ENCODE data around the gene SLC33A1. TPM values are rescaled to one million over a fixed set of nuclear protein-coding genes. Genes with fewer than 3 reads are reported as not detected.

The SLC33A1 gene
- total and polyA plus RNA-seq, 5 experiments from 2014 or later: 11.2 to 32.2 (median 15.2) TPM

- Mint-ChIP-seq H3K27me3 (peaks cover 7 to 17% (median 13%) of the 10 kb centered on the region in 5 donors), H3K9me3 (peaks cover 0 to 2% (median 0%) of the 10 kb centered on the region in 9 donors), H3K27ac (peak overlapping the region in 1 of 10 donors; percentile 57), H3K4me3 (peak overlapping the region in 2 of 10 donors; percentile 22 to 42), H3K36me3 (peaks cover 0 to 5% (median 3%) of the 10 kb centered on the region in 3 donors), H3K4me1 (peaks cover 4 to 19% (median 12%) of the 10 kb centered on the region in 4 donors)
- DNase-seq: no peak
- no peak for ATAC-seq
- POLR2A ChIA-PET: no interaction called here
Measured at GRCh38 chr3:155807823-155808222, 46.4 kb downstream of the SLC33A1 start.

GRCh38 chr3:155805802-155806618 is 48.2 kb downstream of the SLC33A1 start, which contains the start of gene C3orf33:
C3orf33 (minus strand) TSS chr3:155806278; CDS start chr3:155806252, 26 bp downstream.
- DNase-seq (peak; percentile 64 to 84 (median 78)), ATAC-seq (peak; percentile 96 to 97)
- Mint-ChIP-seq H3K36me3 (peaks cover 4 to 13% (median 8%) of the 10 kb centered on the region in 3 donors), H3K27me3 (peaks cover 7 to 11% (median 8%) of the 10 kb centered on the region in 5 donors), H3K4me1 (peaks cover 7 to 26% (median 18%) of the 10 kb centered on the region in 4 donors), H3K27ac (peak within 1 kb of the TSS; percentile 27 to 93 (median 91)), H3K9me3 (no peaks in the 10 kb centered on the region), H3K4me3 (peak within 1 kb of the TSS; percentile 84 to 95 (median 90))
- POLR2A ChIA-PET: interaction anchor here (0.6 to 2.6 kb wide), 13 partner anchors 44 to 1354 kb away, joined by 3 to 21 read pairs (median 3); partner anchors contain the start of genes CCNL1, GMPS and SLC33A1

GRCh38 chr3:155805204-155805801 is 48.9 kb downstream of the SLC33A1 start:
- H3K4me1 Mint-ChIP-seq: peaks cover 7 to 32% (median 20%) of the 10 kb centered on the region in 4 donors
- H3K4me3 Mint-ChIP-seq: peak overlapping the region; percentile 84 to 95 (median 90)
- POLR2A ChIA-PET: interaction anchor here (0.6 to 2.6 kb wide), 13 partner anchors 15 to 1355 kb away, joined by 3 to 21 read pairs (median 4); partner anchors contain the start of genes CCNL1, GMPS and SLC33A1
- no peaks in the 10 kb centered on the region for H3K9me3 Mint-ChIP-seq
- H3K27ac Mint-ChIP-seq: peak overlapping the region; percentile 27 to 93 (median 91)
- peak in 1 of 10 donors; percentile 21 for DNase-seq
- H3K36me3 Mint-ChIP-seq: peaks cover 4 to 19% (median 13%) of the 10 kb centered on the region in 3 donors
- peak; percentile 6 to 18 for ATAC-seq
- H3K27me3 Mint-ChIP-seq: peaks cover 1 to 6% (median 5%) of the 10 kb centered on the region in 5 donors

GRCh38 chr3:155804323-155804722 is 49.9 kb downstream of the SLC33A1 start:
- H3K27me3 Mint-ChIP-seq: peaks cover 0 to 3% (median 3%) of the 10 kb centered on the region in 5 donors
- H3K4me1 Mint-ChIP-seq: peaks cover 9 to 39% (median 23%) of the 10 kb centered on the region in 4 donors
- H3K4me3 Mint-ChIP-seq: peak overlapping the region in 6 of 10 donors; percentile 7 to 95 (median 87)
- DNase-seq: no peak
- POLR2A ChIA-PET: no interaction called here
- H3K9me3 Mint-ChIP-seq: no peaks in the 10 kb centered on the region
- peaks cover 4 to 27% (median 20%) of the 10 kb centered on the region in 3 donors for H3K36me3 Mint-ChIP-seq
- H3K27ac Mint-ChIP-seq: peak overlapping the region; percentile 9 to 92 (median 70)
- no peak for ATAC-seq

- H3K9me3 Mint-ChIP-seq: peaks cover 3 to 12% (median 10%) of the 10 kb centered on the region in 9 donors
- no peak for ATAC-seq
- no peak overlapping the region for H3K27ac Mint-ChIP-seq
Measured at GRCh38 chr3:155792532-155792931, 61.7 kb downstream of the SLC33A1 start.

GRCh38 chr3:155791190-155791589 is 63.0 kb downstream of the SLC33A1 start:
- ATAC-seq (no peak), DNase-seq (no peak)
- peaks cover 3 to 12% (median 10%) of the 10 kb centered on the region in 9 donors for H3K9me3 Mint-ChIP-seq
- H3K36me3 Mint-ChIP-seq: peaks cover 16 to 51% (median 47%) of the 10 kb centered on the region in 3 donors
- H3K27me3 Mint-ChIP-seq: no peaks in the 10 kb centered on the region
- H3K27ac Mint-ChIP-seq: no peak overlapping the region
- peaks cover under 1 to 19% (median 6%) of the 10 kb centered on the region in 4 donors for H3K4me1 Mint-ChIP-seq
- H3K4me3 Mint-ChIP-seq: no peak overlapping the region
- POLR2A ChIA-PET: no interaction called here

More at GRCh38 chr3:155792532-155792931, 61.7 kb downstream of the SLC33A1 start:
- peaks cover 0 to 13% (median 6%) of the 10 kb centered on the region in 4 donors for H3K4me1 Mint-ChIP-seq
- POLR2A ChIA-PET: no interaction called here
- H3K4me3 Mint-ChIP-seq: no peak overlapping the region
- H3K27me3 Mint-ChIP-seq: no peaks in the 10 kb centered on the region
- no peak for DNase-seq
- peaks cover 16 to 62% (median 58%) of the 10 kb centered on the region in 3 donors for H3K36me3 Mint-ChIP-seq

- POLR2A ChIA-PET: interaction anchor here (0.7 kb wide), 2 partner anchors 15 to 53 kb away, joined by 5 to 8 read pairs; no protein-coding TSS in a partner anchor
- no peak for DNase-seq
- Mint-ChIP-seq H3K4me1 (peaks cover 7 to 25% (median 10%) of the 10 kb centered on the region in 4 donors), H3K4me3 (no peak overlapping the region), H3K27ac (peak overlapping the region in 2 of 10 donors; percentile 13 to 53), H3K9me3 (peaks cover 3 to 12% (median 10%) of the 10 kb centered on the region in 9 donors), H3K27me3 (no peaks in the 10 kb centered on the region), H3K36me3 (peaks cover 16 to 50% (median 41%) of the 10 kb centered on the region in 3 donors)
- ATAC-seq: no peak
Measured at GRCh38 chr3:155790272-155790925, 63.8 kb downstream of the SLC33A1 start.

GRCh38 chr3:155785662-155786295 is 68.4 kb downstream of the SLC33A1 start:
- no peak for DNase-seq
- peak overlapping the region in 3 of 10 donors; percentile 8 to 41 (median 21) for H3K27ac Mint-ChIP-seq
- H3K27me3 Mint-ChIP-seq: no peaks in the 10 kb centered on the region
- POLR2A ChIA-PET: no interaction called here
- H3K4me3 Mint-ChIP-seq: no peak overlapping the region
- H3K36me3 Mint-ChIP-seq: peaks cover 13 to 43% (median 33%) of the 10 kb centered on the region in 3 donors
- no peak for ATAC-seq
- peaks cover 0 to 15% (median 7%) of the 10 kb centered on the region in 9 donors for H3K9me3 Mint-ChIP-seq
- peaks cover 8 to 21% (median 11%) of the 10 kb centered on the region in 4 donors for H3K4me1 Mint-ChIP-seq

- Mint-ChIP-seq H3K27ac (no peak overlapping the region), H3K4me1 (peaks cover 7 to 15% (median 11%) of the 10 kb centered on the region in 4 donors), H3K9me3 (peaks cover 0 to 15% (median 7%) of the 10 kb centered on the region in 9 donors), H3K27me3 (no peaks in the 10 kb centered on the region), H3K36me3 (peaks cover 8 to 62% (median 49%) of the 10 kb centered on the region in 3 donors), H3K4me3 (no peak overlapping the region)
- POLR2A ChIA-PET: no interaction called here
- ATAC-seq (no peak), DNase-seq (no peak)
Measured at GRCh38 chr3:155782390-155782953, 71.8 kb downstream of the SLC33A1 start.

GRCh38 chr3:155780291-155780690 is 73.9 kb downstream of the SLC33A1 start:
- no peak for ATAC-seq
- Mint-ChIP-seq H3K4me1 (peaks cover 0 to 4% (median 1%) of the 10 kb centered on the region in 4 donors), H3K27ac (no peak overlapping the region), H3K4me3 (no peak overlapping the region), H3K36me3 (peaks cover 8 to 63% (median 57%) of the 10 kb centered on the region in 3 donors), H3K9me3 (peaks cover 0 to 15% (median 7%) of the 10 kb centered on the region in 9 donors), H3K27me3 (no peaks in the 10 kb centered on the region)
- DNase-seq: no peak
- POLR2A ChIA-PET: interaction anchor here (0.5 kb wide), 1 partner anchor 37 kb away, joined by 3 read pairs; no protein-coding TSS in a partner anchor

GRCh38 chr3:155778462-155778861 is 75.8 kb downstream of the SLC33A1 start:
- H3K4me3 Mint-ChIP-seq: no peak overlapping the region
- ATAC-seq (no peak), DNase-seq (no peak)
- no peak overlapping the region for H3K27ac Mint-ChIP-seq
- peaks cover 20 to 77% (median 68%) of the 10 kb centered on the region in 3 donors for H3K36me3 Mint-ChIP-seq
- H3K27me3 Mint-ChIP-seq: no peaks in the 10 kb centered on the region
- H3K4me1 Mint-ChIP-seq: peaks cover 0 to 4% (median 0%) of the 10 kb centered on the region in 4 donors
- H3K9me3 Mint-ChIP-seq: peaks cover 0 to 15% (median 7%) of the 10 kb centered on the region in 9 donors
- POLR2A ChIA-PET: no interaction called here

All from naive thymus-derived CD8-positive, alpha-beta T cell (primary cell).